GM19467 (cell line): ENCODE measurements around the gene WBP1.
"Not testable (repeated sequence)": the region's sequence is repeated elsewhere in the genome, so short reads cannot be mapped to it uniquely, and the experiment has no call there.

Experiments used
- ATAC-seq: cut with Tn5 transposase; IDR thresholded peaks from one replicate; pipeline ENCODE4 v1.9.1; 2021; ENCODE audit warnings: mild to moderate bottlenecking, moderate library complexity; ENCODE audit not compliant: unreplicated experiment

WBP1 gene

DNA sequence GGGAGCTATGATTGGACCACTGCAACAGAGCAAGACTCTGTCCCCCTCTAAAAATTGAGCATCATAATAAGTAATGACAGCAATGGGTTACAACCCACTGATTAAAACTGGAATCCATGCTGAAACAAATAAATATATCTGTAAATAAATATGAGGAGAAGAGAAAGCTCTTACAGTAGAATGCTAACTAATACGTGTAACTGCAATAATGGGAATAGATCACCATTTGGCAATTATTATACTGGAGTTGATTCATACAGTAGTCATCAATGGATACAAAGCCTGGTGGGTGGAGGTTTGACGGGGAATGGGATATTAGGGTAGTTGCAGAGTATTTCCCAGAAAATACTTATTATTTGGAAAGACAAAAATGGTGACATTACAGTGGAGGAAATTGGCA is 9.5 kb upstream of the WBP1 start:
- ATAC-seq = no peak

- ATAC-seq = no peak
Measured at GRCh38 chr2:74450570-74451190, 7.6 kb upstream of the WBP1 start.

DNA sequence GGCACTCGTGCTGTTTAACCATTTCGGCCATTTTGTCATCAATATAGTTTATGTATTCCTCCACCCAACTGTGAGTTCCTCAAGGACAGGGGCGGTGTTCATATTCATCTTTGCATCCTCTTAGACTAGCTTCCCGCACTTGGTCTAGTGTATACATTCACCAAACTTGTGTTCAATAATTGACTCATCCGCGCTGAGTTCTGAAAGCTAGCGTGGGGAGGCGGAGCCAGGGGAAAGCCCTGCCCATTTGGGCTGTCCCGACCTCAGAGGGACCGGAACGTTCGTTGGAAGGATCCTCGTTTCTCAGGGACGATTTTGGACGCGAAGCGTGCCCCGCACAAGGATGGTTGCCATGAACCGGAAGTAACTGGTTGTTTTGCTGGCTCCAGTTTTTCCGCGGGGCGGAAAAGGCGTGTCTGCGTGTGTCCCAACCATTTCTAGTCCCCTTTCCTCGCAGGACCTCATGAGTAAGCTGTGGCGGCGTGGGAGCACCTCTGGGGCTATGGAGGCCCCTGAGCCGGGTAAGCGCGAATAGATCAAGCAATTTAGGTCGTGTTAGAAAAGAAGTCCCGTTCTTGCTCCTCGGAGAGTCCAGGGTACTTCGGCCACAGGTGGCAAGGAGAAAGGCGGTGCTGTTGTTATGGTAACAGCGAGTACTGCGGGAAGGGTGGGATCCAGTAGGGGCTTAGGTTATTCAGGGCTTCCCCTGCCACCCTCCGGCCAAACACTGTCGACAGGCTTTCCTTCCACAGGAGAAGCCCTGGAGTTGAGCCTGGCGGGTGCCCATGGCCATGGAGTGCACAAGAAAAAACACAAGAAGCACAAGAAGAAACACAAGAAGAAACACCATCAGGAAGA is 3.4 kb upstream of the WBP1 start, which contains the start of gene INO80B:
Gene INO80B, plus strand, starts transcription at position 434 of the 858 bp plus-strand sequence. Its CDS starts 30 bp downstream, at position 464.
- ATAC-seq = peak; percentile 51

GRCh38 chr2:74457129-74457548 is 1.1 kb upstream of the WBP1 start:
- no peak for ATAC-seq

DNA sequence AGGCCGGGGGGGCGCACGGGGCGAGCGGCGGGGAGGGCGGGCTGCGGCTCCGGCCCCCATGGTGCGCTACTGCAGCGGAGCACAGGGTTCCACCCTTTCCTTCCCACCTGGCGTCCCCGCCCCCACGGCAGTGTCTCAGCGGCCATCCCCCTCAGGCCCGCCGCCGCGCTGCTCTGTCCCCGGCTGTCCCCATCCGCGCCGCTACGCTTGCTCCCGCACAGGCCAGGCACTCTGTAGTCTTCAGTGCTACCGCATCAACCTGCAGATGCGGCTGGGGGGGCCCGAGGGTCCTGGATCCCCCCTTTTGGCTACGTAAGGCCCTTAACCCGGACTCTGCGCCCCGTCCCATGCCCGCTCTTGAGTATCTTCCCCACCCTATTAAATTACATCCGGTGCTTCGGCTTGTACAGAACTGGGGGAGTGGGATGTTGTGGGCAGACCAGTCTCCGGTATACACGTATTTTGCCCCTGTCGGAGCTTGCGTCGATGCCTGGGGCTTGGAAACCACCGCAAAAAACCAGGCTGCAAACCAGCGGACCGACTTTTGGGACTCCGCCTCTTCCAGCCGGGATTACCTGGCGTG is 598 bp upstream of the WBP1 start:
- peak; percentile 26 for ATAC-seq

- no peak for ATAC-seq
Measured at GRCh38 chr2:74458938-74459363, 713 bp downstream of the WBP1 start.

DNA sequence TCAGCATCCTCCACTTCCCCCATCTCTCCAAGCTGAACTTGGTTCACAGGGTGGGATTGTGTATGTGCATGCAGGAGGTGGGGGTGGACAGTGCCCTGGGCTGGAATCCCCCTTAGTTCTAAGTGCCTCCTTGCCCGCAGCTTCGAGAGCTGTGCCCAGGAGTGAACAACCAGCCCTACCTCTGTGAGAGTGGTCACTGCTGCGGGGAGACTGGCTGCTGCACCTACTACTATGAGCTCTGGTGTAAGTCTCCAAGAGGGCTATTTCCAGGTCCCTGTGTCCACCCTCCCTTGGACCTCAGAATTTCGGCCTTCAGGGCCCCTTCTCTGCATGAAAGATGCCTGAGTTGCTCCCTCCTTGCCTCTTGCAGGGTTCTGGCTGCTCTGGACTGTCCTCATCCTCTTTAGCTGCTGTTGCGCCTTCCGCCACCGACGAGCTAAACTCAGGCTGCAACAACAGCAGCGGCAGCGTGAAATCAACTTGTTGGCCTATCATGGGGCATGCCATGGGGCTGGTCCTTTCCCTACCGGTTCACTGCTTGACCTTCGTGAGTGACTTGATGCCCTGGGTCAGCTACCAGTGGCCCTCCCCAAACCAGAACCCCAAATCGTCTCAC is 1.4 kb downstream of the WBP1 start:
- ATAC-seq = not testable (repeated sequence)

DNA sequence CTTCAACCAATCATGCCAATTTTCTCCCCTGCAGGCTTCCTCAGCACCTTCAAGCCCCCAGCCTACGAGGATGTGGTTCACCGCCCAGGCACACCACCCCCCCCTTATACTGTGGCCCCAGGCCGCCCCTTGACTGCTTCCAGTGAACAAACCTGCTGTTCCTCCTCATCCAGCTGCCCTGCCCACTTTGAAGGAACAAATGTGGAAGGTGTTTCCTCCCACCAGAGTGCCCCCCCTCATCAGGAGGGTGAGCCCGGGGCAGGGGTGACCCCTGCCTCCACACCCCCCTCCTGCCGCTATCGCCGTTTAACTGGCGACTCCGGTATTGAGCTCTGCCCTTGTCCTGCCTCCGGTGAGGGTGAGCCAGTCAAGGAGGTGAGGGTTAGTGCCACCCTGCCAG is 1.9 kb downstream of the WBP1 start:
- not testable (repeated sequence) for ATAC-seq

GRCh38 chr2:74461187-74462053 is 3.2 kb downstream of the WBP1 start:
- ATAC-seq = no peak

DNA sequence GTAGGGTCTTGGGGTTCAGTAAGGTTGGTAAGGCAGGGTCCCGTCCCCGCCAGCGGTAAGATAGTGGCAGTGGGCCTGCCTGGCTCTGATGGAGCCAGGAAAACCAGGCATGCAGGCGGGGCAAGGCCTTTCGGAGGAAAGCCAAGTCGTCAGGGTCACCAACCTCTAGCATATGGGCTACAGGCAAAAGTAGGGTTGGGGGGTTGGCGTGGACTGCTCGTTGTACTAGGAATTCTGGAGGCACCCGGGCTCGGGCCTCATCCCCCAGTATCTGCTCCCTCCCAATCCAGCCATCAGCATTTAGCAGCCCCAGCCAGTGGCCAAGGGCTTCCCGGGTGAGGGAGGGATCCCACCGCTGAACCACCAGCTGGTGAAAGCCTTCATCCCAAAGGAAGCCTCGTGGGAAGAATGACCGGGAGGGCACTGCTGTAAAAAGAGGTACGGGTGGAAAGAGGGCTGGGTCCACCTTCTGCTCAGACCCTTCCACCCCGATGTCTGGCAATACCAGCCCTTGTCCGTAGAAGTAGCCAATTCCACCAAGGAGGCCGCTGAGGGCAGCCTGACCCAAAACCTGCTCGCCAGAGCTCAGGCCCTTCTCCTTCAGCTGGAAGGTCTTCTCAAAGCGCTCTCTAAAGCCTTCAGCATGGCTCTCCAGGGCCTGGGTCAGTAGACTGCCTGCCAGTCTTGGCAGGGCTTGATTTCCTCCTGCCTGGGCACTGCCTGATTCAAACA is 4.0 kb downstream of the WBP1 start:
- no peak for ATAC-seq

GRCh38 chr2:74462786-74463105 is 4.5 kb downstream of the WBP1 start:
- no peak for ATAC-seq

DNA sequence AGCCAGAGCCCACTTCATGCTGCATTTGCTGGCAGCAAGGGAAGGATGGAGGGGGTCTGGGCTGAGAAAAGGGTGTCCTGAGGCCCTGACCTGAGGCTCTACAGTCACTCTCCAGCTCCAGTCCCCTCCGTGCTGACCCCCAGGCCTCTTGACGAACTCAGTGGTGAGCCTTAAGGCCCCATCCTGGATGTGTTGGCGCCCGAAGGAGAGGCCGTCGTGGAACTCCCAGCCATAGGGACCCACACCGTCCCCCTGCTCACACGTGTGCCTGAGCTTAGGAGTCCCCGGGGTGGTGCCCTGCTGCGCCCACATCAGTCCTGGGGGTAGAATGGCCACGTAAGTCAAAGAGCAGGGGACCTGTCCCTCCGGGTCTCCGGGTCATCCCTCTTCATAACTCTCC is 6.2 kb downstream of the WBP1 start:
- no peak for ATAC-seq

DNA sequence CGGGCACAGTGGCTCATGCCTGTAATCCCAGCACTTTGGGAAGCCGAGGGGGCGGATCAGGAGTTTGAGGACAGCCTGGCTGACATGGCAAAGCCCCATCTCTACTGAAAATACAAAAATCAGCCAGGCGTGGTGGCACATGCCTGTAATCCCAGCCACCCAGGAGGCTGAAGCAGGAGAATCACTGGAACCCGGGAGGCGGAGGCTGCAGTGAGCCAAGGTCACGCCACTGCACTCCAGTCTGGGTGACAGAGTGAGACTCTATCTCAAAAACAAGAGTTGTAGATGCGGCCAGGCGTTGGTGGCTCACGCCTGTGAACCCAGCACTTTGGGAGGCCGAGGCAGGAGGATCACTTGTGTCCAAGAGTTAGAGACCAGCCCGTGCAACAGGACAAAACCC is 12.5 kb downstream of the WBP1 start:
- ATAC-seq = not testable (repeated sequence)

GRCh38 chr2:74471332-74472065 is 13.3 kb downstream of the WBP1 start:
- ATAC-seq = no peak

DNA sequence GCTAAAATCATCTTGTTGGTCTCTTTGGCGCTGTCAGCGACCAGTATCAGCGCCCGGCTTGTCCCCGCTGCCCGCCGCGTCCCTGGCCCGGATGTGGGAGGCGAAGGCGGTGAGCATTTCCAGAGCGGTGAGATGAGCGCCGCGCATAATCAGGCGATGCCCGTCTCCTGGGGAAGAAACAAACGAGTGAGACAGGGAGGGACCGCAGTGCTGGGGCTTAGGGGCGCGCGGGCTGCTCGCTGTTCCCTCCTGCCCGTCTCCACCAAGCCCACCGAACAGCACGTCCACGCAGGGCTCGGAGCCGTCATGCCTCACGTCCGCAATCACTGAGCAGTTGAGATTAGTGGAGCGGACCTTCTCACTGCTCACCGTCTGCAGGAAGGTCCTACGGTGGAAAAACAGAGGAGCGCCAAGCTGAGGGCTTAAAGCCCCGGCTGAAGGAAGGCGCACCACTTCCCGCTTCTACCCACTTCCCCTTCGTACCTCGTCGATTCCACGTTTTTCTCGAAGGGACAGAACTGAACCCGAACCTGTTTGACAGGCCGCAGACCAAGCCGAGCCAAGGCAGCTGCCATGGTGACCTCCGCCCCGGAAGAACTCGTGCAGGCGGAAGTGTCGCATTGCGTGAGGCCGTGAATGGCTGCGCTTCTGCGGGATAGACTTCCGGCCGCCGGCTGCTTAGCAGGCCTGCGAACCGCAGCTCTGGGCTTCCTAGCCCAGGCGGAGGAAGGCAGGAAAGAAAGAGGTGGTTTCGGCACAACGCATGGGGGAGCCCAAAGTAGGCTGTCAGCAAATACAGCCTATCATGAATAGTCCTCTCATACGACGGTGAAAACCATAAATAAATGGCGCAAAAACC is 14.1 kb downstream of the WBP1 start, which contains the start of gene MRPL53:
Gene MRPL53, minus strand, starts transcription at position 595 of the 859 bp plus-strand sequence. Its CDS starts 20 bp downstream, at position 575.
- peak; percentile 75 for ATAC-seq

GRCh38 chr2:74472945-74473258 is 14.7 kb downstream of the WBP1 start:
- ATAC-seq = no peak

DNA sequence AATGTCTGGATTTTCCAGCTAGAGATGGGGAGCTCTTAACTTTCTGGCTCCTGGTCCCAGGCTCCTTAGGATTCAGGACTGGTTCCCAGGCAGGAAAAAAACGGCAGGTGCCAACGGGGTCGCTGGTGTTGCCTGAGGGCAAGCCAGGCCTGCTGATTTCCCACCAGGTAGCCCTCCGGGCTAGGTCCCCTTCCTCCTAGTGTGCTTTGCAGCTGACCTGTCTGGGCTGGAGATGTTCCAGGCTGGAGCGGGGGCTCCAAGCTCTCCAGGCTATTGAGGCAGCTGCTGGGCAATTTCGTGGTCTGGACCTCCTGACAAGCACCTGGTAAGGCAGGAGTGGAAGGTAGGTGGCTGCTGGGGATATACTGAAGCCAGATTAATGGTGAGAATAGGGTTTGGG is 16.2 kb downstream of the WBP1 start:
- ATAC-seq = no peak

DNA sequence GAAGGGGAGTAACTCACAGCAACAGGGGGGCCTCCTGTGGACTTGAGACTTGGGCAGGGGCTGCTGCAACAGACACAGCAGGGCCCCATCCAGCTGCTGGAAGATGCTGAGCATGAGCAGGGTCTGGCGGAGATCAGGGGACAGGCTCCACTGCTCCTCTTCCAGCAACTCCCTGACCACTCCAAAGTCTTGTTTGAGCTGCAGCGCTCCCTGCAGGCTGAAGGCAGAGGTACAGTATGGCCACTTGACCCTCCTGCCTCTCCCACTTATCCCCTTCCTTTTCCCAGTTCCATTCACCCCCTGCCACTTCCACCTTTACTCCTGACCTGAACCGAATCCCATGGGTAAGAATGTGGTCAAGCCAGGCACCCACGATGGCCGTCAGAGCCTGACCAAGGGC is 16.7 kb downstream of the WBP1 start:
- ATAC-seq = no peak
